IMR-90 (cell line): Measurements from ENCODE around the gene WDR81.

Experiments
- BHLHE40 ChIP-seq: fragments of 150-350 bp; IDR thresholded peaks from 2 replicates; pipeline ENCODE4 v1.6.1; 2016; ENCODE audit warnings: mild to moderate bottlenecking, low read depth, low read length
- CHD1 ChIP-seq: IDR thresholded peaks from 2 replicates; pipeline ENCODE4 v1.6.1; 2012; ENCODE audit warnings: low read depth, low read length, improper control_type of control experiment
- RAD21 ChIP-seq: IDR thresholded peaks from 2 replicates; pipeline ENCODE4 v1.6.1; 2012; ENCODE audit warnings: low read length, improper control_type of control experiment
- RFX5 ChIP-seq: IDR thresholded peaks from 2 replicates; pipeline ENCODE4 v1.8.0; 2012; ENCODE audit warnings: low read depth, mild to moderate bottlenecking, low read length, moderate library complexity
- TF ChIP-seq, protein P1 (sequence below): conservative IDR thresholded peaks from 2 replicates; pipeline ENCODE4 v1.5.1; 2012; ENCODE audit warnings: mild to moderate bottlenecking, low read depth, low read length, improper control_type of control experiment

DNA sequence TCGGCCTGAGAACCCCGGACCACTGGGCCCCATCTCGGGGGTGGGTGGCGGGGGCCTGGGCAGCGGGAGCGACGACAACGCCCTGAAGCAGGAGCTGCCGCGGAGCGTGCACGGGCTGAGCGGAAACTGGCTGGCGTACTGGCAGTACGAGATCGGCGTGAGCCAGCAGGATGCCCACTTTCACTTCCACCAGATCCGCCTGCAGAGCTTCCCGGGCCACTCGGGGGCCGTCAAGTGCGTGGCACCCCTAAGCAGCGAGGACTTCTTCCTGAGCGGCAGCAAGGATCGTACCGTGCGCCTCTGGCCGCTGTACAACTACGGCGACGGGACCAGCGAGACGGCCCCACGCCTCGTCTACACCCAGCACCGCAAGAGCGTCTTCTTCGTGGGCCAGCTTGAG, 9.3 kb downstream of the WDR81 start:
- no peak for TF ChIP-seq BHLHE40
- no peak for TF ChIP-seq RFX5
- TF ChIP-seq CHD1 = no peak
- TF ChIP-seq, protein P1, sequence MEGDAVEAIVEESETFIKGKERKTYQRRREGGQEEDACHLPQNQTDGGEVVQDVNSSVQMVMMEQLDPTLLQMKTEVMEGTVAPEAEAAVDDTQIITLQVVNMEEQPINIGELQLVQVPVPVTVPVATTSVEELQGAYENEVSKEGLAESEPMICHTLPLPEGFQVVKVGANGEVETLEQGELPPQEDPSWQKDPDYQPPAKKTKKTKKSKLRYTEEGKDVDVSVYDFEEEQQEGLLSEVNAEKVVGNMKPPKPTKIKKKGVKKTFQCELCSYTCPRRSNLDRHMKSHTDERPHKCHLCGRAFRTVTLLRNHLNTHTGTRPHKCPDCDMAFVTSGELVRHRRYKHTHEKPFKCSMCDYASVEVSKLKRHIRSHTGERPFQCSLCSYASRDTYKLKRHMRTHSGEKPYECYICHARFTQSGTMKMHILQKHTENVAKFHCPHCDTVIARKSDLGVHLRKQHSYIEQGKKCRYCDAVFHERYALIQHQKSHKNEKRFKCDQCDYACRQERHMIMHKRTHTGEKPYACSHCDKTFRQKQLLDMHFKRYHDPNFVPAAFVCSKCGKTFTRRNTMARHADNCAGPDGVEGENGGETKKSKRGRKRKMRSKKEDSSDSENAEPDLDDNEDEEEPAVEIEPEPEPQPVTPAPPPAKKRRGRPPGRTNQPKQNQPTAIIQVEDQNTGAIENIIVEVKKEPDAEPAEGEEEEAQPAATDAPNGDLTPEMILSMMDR = no peak
- no peak for TF ChIP-seq RAD21
